GM18498 (cell line): Measurements from ENCODE around the gene CASKIN2.
"Not testable (repeated sequence)": the region's sequence is repeated elsewhere in the genome, so short reads cannot be mapped to it uniquely, and the experiment has no call there.

ENCODE experiments used
- ATAC-seq: cut with Tn5 transposase; IDR thresholded peaks from one replicate; pipeline ENCODE4 v1.9.1; 2021; ENCODE audit warnings: mild to moderate bottlenecking, moderate library complexity; ENCODE audit not compliant: unreplicated experiment

Gene CASKIN2

DNA sequence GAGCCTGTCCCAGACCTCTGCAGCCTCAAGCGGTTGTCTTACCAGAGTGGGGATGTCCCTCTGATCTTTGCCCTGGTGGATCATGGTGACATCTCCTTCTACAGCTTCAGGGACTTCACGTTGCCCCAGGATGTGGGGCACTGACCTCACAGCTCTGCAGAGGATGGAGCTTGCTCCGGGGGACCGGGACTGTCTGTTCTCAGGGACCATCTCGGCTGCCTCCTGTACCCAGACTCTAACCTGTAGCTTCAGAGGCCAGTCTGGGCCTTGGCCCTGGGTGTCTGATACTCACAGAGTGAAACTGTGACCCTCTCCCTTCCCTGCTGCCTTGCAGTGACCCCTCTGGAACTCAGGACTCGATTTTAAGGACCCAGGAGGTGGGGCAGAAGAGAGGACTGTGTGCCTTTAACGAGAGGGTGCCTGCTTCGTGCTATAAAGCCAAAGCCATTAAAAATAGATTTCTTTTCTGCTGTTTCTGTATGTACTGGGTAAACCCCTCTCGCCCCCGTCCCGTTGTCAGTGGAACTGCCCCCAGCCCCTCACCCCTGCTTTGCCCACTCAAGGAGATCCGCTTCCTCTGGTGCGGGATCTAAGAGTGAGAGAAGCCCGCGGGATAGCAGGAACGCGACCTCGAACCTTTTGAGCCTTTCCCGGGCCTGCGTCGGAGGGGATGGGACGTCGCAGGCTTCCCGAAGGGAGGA, 9.1 kb upstream of the CASKIN2 start:
- ATAC-seq: no peak

DNA sequence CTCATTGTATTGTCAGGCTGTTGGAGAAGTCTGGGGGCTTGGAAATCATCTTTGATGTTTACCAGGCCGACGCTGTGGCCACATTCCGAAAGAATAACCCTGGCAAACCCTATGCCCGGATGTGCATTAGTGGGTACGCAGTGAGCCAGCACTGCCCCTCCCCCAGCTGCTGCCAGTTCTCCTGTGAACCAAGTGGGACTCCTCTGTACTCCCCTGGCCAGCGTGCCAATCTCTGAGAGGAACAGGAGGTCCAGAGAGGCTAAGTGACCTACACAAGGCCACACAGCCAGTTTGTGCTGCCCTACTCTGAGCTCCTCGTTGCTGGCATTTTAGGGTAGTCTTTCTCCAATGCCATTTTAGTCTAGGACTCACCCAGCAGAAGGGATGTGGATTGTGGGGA, 8.3 kb upstream of the CASKIN2 start:
- no peak for ATAC-seq

DNA sequence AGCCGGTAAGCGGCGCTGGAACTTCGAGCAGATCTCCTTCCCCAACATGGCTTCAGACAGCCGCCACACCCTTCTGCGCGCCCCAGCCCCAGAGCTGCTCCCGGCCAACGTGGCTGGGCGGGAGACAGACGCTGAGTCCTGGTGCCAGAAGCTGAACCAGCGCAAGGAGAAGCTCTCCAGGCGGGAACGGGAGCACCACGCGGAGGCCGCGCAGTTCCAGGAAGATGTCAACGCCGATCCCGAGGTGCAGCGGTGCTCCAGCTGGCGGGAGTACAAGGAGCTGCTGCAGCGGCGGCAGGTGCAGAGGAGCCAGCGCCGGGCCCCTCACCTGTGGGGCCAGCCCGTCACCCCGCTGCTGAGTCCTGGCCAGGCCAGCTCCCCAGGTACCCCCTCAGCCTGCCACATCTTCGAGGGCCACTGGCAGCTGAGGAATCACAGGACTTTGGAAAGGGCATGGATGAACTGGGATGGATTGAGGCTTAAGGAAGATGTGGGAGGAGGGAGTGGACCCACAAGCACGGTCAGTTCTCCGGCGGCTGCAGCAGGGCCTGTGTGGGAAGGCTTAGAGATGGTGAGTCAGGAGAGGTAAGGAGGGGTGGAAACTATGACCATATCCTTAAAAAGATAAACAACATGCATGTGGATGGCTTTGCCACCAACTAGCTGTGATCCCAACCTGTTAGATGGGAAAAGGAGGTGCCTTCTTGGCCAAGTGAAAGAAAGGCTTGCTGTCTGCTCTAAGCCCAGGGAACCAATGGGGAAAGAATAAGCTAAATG, 6.8 kb upstream of the CASKIN2 start:
- no peak for ATAC-seq

DNA sequence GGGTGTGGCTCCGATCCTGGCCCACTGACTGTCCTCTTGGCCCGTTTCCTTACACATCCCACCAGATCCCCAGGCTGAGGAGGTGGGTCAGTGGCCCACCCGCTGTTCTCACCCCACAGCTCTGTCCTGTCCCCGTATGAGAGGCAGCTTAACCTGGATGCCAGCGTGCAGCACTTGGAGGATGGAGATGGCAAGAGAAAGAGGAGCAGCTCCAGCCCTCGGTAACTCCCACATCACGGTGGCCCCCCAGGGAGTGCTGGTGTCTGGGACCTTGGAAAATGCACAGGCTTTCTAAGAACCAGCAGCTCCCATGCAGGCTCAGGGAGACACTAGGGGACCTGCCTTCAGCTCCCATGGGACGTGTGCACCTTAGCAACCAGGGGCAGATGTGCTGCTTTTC, 6.0 kb upstream of the CASKIN2 start:
- no peak for ATAC-seq

DNA sequence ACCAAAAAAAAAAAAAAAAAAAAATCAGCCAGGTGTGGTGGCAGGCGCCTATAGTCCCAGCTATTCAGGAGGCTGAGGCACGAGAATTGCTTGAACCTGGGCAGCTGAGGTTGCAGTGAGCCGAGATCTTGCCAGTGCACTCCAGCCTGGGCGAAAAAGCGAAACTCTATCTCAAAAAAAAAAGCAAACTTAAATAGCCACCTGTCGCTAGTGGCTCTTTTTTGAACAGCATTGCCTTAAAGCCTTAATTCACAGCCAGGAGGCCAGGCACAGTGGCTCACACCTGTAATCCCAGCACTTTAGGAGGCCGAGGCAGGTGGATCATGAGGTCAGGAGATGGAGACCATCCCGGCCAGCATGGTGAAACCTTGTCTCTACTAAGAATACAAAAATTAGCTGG, 5.1 kb upstream of the CASKIN2 start:
- not testable (repeated sequence) for ATAC-seq

DNA sequence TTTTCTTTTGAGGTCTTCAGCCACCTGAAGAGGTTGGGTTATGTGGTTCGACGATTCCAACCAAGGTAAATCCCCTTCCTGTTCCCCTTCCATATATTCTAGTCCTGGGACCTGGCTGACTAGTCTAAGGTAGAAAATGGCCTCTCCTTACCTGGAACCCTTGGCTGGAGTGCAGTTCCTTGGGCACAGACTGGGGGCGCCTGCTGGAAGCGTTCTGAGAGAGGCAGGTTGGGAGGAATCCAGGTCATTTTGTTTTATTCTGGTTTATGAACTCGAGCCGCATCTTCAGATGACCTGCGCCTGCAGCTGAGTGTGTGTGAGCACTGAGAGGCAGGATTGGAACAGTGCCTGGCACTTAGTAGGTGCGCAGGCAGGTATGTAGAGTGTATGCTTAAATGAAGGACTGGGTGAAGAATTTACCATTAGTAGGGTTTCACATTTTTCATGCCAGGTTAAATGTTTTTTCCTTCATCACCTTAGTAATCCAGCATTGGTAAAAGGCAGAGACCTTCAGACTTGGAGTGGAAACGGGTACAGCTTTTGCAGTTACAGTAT, 3.7 kb upstream of the CASKIN2 start:
- ATAC-seq: no peak

DNA sequence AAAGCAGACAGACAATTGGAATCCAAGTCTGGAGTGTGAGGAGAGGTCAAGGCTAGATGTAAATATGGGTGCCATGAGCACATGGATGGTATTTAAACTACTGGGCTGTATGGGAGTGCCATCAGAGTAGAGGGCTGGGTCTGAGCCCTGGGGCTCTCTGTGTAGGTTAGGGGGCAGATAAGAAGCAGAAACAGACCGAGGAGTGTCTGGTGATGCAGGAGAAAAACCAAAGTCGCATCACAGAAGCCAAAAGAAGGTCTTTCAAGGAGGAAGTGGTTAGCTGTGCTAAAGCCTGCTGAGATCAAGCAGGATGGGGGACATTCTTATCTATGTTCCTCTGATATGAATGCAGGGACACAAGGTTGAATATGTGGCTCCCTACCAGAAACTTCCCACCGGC, 2.9 kb upstream of the CASKIN2 start:
- no peak for ATAC-seq

DNA sequence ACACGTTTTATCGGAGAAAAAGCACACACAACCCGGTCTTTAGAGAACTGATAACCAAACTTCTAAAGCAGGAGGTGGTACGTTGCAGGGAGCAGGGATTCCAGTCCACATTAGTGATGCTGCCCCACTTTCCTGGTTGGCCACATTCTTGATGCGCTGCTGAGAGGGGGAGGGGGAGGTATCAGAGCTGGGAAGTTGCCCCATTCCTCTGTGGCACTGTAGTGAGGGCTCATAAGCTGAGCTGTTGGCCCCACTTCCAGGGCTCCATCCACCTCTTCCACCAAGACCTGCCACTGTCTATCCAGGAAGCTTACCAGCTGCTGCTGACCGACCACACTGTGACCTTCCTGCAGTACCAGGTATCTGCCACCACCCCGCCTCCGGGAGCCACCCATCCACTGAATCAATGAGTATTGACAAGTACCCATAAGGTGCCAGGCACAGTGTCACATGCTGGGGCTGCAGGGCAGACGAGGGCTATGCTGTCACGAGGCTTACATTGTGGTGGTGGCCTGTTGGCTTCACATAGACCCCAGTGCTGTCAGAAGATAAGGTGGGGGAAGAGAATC, 2.0 kb upstream of the CASKIN2 start:
- no peak for ATAC-seq

DNA sequence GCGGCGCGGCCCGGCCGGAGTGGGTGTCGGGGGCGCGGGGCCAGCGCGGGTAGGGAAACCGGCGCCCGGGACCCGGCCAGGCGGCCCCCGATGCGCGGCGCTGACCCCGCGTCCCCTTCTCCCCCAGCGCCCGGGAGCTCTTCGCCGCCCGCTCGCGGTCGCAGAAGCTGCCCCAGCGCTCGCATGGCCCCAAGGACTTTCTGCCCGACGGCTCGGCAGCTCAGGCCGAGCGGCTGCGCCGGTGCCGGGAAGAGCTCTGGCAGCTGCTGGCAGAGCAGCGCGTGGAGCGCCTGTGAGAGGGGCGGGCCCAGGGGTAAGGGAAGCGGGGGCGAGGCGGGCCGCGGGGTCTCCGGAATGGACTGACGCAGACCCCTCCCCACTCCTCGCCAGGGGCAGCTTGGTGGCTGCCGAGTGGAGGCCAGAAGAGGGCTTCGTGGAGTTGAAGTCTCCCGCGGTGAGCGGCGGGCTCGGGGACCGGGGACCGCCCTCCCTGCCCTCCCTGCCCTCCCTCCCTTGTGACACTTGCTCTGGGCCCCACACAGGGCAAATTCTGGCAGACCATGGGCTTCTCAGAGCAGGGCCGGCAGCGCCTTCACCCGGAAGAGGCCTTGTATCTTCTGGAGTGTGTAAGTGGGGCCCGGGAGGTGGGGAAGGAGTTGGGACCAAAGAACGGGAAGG, 1.4 kb upstream of the CASKIN2 start:
- ATAC-seq: peak; percentile 17

DNA sequence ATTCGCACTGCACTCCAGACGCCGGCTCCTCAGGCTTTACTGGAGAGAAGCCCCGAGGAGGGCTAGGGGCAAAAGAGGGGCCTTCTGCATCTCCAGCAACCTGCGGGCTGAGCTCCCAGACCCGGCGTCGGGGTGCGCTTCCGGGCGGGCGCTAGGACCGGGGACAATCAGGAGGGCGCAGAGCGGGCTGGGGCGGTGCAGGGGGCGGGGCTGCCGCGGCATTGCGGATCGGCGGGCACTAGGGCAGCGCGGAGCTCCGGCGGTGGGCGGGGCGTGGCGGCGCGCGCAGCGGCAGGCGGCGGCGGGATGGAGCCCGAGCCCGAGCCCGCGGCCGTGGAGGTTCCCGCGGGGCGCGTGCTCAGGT, 900 bp upstream of the CASKIN2 start, which contains the start of gene TSEN54:
TSEN54 (plus strand) TSS at position 274 of the 364 bp plus-strand sequence; CDS start at position 307, 33 bp downstream.
- ATAC-seq: peak; percentile 79

DNA sequence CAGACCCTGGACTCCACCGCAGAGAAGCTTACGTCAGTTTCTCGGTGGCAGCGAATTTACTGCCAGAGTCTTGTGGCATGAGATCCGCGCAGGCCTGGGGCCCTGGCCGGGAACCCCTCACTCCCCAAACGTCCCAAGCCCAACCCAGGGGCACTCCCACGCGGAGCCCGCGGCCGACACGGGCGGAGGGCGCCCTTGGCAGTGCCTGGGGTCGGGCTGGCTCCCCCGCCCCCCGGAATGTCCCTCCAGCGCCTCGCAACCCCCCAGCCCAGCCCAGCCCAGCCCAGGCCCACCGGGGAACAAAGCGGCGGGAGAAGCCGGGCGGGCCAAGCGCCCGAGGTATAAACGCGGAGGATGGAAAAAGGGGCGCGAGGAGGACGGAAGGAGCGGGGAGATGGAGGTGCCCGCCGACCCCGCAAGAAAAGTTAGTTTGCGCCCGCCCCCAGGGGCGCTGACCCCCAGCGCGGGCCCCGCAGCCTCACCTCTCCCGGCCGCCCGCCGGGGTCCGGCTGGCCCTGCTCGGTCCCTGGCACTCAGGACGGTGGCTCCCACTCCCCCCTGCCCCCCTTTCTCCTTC, 330 bp downstream of the CASKIN2 start:
- peak; percentile 0 for ATAC-seq

DNA sequence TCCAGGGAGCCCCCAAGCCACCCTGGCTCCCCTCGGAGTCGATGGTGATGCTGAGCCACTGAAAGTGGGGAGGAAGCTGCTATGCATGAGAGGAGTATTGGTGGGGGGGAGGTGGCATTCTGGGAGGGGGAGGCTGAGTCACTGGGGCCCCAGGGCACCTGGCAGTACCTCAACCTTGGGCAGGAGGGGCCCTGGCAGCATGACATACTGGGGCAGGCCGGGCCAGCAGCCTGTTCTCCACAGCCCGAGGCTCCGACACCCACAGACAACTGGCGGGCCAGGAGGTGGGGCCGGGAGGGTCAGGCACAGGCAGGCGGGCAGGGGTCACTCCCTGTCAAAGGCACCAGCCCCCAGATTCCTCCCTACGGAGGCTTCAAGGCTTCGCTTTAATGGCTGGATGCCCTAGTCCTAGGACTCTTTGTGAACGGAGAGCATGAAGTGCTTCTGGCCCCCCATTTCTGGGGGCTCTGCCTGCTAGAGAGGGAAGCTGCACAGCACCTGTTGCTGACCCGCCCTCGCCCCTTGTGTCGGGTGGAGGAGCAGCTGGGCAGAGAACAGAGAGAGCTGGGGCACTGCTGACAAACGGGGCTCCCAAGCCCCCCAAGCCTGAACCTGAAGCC, 928 bp downstream of the CASKIN2 start:
- no peak for ATAC-seq

DNA sequence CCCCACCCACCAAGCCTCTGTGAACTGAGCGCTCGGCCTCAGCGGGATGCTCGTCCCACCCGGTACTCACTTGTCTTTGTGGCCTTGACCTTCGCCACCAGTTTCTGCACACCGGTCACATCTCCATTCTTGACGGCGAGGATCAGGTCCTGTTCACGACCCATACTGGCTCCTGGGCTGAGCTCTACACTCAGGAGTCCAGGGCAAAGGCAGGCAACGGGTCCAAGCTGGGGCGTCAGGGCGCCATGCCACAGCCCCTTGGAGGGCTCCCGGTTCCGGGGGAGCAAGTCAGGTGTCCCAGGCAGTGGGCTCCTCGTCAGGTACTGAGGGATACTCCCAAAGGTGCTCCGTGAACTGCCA, 1.7 kb downstream of the CASKIN2 start:
- no peak for ATAC-seq

DNA sequence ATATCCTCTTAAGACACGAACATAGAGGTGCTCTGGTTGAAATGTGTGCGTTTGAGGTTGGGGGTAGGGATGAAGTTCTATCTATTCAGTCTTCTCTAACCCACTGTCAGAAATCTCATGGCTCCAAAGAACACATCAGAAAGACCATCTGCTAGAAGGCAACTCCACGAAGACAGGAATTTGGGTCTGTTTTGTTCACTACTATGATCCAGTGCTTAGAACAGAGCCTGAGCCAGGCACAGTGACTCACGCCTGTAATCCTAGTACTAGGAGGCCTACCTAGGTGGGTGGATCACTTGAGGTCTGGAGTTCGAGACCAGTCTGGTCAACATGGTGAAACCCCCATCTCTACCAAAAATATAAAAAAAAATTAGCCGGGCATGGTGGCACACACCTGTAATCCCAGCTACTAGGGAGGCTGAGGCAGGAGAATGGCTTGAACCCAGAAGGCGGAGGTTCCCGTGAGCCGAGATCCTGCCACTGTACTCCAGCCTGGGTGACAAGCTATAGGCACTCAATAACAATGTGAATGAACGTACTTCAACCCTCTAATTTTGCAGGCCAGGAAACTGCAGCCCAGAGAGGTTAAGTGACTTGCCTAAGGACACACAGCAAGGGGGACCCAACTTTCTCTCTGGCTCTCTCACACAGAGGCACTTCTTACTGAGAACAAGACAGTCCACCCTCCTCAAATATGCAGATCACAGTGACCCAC, 2.3 kb downstream of the CASKIN2 start:
- ATAC-seq: no peak

DNA sequence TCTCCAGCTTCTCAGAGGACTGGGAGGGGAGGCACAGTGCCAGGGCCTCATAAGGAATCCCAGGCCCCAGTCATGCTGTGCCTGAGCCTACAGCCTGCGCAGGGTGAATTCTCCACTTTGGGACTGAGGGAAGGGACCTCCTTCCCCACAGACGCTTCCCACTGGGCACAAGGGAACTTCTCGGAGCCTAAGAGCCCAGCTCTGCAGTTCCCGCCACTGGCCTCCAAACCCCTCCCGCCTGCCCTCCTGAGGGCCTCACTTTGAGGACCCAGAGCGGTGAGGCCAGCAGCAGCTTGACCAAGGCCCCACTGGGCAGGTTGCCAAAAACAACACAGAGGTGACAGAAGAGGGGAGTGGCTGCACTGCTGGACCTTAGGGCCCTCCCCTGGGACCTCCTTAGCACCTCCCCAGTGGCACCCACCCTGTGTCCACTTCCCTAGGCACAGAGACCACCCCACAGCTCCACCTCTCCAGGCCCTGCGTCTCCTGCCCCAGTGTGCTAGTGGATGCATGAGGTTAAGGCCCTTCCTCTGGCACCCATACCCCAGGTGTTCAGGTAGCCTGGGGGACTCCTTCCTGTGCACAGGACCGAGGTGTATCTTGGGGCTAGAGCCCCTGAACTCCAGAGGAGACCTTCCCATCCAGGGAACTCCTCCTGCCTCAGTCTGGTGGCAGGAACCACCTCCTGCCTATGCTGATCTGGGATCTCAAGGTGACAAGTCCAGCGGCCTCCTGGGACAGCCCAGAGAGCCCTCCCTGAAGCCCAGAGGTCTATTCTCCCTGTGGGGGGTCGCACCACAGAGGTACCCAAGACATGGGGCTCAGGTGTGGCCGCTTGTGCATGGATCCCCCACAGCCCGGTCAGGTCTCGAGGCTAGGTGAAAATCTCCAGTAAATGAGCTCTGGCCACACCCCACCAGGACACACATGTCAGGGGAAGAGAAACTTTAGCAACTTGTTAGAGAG, 3.4 kb downstream of the CASKIN2 start:
- ATAC-seq: no peak

DNA sequence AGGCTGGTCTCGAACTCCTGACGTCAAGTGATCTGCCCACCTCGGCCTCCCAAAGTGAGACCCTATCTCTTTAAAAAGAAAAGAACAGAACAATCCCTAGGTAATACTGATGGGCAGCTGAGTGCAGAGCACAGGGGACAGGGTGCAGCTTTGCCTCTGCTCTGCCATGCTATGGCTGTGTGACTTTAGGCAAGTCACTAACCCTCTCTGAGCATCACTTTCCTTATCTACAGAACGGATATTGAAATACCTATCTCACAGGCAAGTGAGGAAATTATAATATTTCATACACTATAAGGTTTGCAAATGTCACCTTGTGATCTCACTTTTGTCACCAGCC, 4.1 kb downstream of the CASKIN2 start:
- ATAC-seq: no peak

DNA sequence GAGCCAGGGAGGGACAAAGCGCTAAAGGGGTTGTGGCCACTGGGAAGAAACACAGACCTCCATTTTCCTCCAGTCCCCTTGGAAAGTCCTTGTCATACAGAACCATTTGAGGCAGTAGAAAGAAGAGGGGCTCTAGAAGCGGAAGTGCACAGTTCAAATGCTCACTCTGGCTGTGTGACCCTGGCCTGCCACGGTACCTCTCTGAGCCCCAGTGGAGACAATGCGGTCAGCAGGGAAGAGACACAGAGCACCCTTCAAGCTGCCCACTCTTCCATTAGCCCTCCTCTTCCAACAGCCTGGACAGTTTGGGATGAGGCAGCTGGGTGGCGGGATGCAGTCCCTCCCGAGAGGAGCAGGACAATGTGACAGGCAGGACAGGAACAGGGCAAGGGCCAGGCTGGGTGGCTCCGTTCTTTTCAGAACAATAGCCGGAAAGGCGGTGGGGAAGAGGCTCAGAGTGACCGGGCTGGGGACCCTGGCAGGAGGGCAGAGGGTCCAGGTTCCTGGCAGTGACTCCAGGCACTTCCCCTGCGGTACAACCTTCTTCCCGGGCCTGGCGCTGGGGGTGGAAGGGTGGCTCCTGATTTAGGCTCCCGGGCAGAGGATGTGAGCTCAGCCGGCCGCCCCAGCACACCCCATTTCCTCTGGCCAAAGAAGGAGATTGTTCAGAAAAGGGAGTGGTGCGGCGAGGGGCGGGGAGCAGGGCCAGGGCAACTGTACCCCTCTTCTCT, 5.6 kb downstream of the CASKIN2 start:
- ATAC-seq: no peak

DNA sequence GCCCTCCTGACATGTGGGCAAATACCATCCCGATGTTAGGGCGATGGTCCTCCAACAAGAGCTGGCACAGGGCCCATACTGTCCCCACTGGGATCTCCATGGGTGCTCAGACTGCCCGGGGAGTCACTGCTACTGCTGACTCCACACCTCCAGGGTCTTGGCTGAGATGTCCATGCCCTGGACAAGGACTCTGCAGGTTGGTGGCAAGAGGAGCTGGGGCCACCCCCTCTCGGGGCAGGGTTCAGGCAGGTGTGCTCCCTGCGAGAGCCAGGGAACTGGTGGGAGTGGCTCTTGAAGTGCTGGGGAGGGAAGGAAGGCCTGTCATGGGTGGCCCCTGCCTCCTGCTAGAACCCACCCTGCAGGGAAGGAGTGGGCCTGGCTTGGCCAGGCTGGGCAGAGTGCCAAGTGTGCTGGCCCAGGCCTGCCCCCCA, 6.4 kb downstream of the CASKIN2 start:
- no peak for ATAC-seq
